ENCODE results near the gene PRF1.
"Not testable (repeated sequence)": the region's sequence is repeated elsewhere in the genome, so short reads cannot be mapped to it uniquely, and the experiment has no call there.

The PRF1 gene

DNA sequence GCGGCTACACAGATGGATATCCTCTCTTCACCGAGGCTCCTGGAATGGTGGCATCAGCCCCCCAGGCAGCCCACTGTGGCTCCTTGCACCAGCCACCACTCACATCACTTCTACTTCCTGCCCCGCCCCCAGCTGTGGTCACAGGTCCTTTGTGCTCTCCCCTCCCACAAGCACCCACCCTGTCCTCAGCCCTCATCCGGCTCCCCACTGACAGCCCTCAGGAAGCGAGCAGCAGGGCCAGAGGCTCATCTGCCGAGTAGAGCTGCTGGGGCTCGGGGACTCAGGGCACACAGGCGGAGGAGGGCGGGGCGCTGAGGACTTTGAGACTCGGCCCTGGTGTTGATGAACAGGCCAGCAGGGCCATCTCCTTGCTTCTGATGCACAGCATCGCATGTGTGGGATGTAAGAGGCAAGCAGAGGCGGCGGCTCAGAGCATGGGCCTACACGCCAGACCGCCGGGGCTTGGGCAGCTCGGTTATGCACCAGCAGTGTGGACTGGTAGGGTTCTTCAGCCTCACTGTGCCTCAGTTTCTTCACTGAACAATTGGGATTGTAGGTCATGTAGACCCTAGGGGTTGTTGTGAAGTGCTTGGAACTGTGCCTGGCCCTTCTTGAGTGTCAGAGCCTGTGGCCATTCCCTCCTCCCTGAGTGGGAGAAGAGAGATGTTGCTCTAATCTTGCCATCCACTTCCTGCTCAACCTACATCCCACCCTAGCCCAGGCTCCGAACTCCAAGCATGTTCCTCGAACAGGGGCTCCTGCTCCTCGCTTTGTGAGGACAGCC lies at the start of gene PRF1:
PRF1 (minus strand) TSS at position 77 of the 784 bp plus-strand sequence. CDS start 1,839 bp downstream, outside the sequence.
- no peak for DNase-seq (ENCODE audit: low spot score)

DNA sequence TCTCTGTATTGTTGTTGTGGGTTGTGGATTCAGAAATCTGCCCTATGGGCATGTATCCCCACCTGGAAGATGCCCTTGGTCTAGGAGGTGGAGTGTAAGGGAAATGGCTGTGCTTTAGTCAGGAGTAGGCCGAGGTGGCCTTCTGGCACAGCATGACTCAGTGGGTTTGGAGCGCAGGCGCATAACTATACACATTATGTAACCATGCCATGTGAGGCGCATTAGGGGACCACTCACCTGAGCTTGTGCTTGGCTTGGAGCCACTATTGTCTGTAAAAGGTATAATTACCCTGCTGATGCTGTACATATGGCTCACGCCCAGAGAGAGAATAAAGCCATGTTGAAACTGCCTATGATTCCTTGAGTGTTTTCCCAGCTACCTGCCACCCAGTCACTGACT lies 49.1 kb upstream of the PRF1 start:
- DNase-seq (ENCODE audit: low spot score), result no peak

DNA sequence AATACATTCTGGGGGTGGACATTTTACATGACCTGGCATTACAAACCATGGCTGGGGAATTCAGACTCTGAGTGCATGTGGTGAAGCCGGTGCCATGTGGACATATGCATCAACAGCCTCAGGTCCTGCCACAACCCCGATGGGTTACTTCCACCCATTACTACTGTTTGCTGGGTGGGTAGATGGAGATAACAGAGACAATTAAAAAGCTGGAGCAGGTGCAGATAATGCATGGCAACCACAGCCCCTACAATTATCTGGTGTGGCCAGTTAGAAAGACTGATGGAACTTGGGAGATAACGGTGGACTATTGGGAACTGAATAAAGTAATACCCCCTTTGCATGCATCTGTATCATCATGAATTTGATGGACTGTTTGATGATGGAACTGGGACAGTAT lies 48.2 kb upstream of the PRF1 start:
- DNase-seq (ENCODE audit: low spot score), result no peak

DNA sequence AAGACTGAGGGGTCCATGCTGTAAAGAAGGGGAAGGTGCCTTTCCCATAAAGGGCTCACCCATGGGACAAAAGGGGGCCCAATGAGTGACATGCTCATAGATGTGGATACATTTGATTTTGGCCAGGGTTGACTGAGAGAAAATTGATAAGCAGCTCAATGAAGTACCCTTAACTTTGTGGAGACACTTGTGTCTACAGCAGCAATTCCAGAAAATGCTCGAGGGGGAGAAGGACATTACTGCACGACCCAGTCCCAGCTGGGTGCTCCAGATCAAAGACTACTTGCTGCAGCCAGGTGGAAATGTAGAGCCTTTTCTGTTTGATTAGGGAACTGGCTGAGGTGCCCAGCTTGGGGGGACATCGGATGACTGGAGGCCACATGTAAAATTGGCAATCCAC lies 47.6 kb upstream of the PRF1 start:
- DNase-seq (ENCODE audit: low spot score), result no peak

DNA sequence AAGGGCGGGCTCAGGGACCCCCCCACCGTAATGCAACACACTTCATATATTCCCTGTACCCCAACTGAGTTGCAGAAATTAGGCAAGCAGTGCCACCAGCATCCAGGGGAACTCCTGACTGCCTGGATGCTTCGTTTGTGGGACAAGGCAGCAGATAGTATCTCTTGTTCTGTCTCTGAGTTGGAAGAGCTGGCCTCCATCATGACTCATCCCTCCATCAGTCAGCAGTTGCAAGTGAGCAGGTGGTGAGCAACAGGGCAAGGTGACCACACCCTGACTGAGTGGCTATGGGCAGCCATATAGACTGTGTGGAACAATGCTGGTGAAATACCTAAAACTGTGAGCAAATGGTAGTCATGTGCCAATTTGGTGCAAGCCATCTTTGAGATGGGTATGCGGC lies 47.0 kb upstream of the PRF1 start:
- DNase-seq (ENCODE audit: low spot score), result no peak

DNA sequence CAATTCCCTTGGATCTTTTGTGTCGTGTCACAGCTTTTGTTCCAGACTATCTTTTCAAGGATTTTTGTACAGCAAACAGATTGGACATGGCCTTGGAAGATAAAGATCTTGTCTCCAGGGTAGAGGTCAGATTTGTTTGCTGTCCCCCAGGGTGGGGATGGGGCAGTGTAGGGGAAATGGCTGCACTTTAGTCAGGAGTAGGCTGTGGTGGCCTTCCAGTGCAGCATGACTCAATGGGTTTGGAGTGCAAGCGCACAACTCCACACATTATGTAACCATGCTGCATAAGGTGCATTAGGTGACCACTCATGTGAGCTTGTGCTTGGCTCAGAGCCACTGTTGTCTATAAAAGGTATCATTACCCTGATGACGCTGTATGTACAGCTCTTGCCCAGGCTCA lies 45.9 kb upstream of the PRF1 start:
- no peak for DNase-seq (ENCODE audit: low spot score)

DNA sequence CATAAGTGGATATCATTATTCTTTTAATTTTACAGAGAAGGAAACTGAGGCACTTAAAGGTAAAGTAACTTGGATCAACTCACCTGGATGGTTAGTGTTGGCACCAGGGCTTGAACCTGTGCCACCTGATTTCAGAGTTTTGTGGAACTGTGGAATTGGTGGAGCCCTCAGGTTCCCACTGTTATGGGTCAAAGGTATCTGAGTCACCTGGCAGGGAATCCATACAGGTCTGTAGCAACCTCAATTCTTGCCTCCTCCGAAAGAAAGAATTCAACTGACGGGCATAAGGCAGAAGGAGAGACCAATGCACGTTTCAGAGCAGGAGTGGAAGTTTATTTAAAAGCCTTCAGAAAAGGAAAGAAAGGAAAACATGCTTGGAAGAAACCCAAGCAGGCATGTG lies 44.5 kb upstream of the PRF1 start:
- no peak for DNase-seq (ENCODE audit: low spot score)

DNA sequence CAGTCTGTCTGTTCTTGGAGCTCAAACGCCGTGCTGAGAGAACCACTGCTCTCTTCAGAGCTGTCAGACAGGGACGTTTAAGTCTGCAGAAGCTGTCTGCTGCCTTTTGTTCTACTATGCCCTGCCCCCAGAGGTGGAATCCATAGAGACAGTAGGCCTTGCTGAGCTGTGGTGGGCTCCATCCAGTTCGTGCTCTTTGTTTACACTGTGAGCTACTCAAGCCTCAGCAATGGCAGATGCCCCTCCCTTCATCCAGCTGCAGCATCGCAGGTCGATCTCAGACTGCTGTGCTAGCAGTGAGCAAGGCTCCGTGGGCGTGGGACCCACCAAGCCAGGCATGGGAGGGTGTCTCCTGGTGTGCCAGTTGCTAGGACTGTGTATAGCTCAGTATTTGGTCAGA lies 42.4 kb upstream of the PRF1 start:
- not testable (repeated sequence) for DNase-seq (ENCODE audit: low spot score)

DNA sequence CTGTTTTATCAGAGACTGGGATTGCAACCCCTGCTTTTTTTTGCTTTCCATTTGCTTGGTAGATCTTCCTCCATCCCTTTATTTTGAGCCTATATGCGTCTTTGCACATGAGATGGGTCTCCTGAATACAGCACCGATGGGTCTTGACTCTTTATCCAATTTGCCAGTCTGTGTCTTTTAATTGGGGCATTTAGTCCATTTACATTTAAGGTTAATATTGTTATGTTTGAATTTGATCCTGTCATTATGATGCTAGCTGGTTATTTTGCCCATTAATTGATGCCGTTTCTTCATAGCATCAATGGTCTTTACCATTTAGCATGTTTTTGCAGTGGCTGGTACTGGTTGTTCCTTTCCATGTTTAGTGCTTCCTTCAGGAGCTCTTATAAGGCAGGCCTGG lies 40.7 kb upstream of the PRF1 start:
- DNase-seq (ENCODE audit: low spot score), result not testable (repeated sequence)

DNA sequence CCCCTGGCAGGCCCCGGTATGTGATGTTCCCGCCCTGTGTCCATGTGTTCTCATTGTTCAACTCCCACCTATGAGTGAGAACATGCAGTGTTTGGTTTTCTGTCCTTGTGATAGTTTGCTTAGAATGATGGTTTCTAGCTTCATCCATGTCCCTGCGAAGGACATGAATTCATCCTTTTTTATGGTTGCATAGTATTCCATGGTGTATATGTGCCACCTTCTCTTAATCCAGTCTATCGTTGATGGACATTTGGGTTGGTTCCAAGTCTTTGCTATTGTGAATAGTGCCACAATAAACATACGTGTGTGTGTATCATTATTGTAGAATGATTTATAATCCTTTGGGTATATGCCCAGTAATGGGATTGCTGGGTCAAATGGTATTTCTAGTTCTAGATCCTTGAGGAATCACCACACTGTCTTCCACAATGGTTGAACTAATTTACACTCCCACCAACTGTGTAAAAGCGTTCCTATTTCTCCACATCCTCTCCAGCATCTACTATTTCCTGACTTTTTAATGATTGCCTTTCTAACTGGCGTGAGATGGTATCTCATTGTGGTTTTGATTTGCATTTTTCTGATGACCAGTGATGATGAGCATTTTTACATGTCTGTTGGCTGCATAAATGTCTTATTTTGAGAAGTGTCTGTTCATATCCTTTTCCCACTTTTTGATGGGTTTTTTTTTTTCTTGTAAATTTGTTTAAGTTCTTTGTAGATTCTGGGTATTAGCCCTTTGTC lies 37.3 kb upstream of the PRF1 start:
- not testable (repeated sequence) for DNase-seq (ENCODE audit: low spot score)

DNA sequence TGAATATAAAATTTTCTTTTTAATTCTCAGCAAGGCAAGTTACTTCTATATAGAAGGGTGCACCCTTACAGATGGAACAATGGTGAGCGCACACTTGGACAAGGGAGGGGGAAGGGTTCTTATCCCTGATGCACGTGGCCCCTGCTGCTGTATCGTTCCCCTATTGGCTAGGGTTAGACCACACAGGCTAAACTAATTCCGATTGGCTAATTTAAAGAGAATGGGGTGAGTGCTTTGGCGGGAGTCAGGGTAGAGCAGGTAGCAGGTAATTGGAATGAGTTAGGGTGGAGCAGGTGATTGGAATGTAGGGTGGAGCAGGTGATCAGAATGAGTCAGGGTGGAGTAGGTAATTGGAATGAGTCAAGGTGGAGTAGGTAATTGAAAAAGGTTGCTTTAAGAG lies 32.0 kb upstream of the PRF1 start:
- DNase-seq (ENCODE audit: low spot score), result not testable (repeated sequence)

DNA sequence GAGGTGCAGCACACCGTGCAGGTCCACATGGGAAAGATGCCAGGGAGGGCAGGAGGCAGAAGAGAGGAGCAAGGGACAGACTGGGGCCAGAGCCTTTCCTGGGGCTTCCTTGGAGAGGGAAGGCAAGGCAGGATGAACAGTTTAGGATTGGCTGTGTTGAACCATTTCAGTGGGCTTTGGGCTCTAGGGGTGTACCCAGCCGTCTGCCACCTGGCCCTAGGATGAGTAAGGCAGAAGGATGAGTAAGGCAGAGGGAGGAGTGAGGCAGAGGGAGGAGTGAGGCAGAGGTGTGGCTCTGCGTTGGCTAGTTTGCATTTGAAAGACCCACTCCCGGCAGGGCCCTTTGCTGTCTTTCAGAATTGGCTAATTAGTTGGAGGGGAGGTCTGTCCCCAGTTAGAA lies 31.5 kb upstream of the PRF1 start:
- no peak for DNase-seq (ENCODE audit: low spot score)

DNA sequence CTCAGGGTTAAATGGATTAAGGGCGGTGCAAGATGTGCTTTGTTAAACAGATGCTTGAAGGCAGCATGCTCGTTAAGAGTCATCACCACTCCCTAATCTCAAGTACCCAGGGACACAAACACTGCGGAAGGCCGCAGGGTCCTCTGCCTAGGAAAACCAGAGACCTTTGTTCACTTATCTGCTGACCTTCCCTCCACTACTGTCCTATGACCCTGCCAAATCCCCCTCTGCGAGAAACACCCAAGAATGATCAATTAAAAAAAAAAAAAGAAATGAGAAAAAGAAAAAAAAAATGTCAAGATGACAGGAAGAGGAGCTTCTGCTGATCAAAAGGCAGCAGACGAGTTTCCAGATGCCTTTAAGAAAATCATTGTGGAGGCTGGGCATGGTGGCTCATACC lies 29.2 kb upstream of the PRF1 start:
- not testable (repeated sequence) for DNase-seq (ENCODE audit: low spot score)

DNA sequence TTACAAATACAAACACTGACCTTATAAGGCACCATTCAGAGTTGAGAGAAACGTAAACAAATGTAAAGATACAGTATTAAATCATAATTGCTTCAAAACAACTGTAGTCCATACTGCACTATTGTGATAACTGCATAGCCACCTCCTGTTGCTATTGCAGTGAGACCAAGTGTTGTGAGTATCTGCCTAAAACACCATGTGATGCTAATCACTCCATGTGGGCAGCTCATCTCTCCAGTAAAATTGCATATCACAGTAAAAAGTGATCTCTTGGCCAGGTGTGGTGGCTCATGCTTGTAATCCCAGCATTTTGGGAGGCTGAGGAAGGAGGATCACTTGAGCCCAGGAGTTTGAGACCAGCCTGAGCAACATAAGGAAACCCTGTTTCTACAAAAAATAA lies 26.8 kb upstream of the PRF1 start:
- DNase-seq (ENCODE audit: low spot score), result no peak

DNA sequence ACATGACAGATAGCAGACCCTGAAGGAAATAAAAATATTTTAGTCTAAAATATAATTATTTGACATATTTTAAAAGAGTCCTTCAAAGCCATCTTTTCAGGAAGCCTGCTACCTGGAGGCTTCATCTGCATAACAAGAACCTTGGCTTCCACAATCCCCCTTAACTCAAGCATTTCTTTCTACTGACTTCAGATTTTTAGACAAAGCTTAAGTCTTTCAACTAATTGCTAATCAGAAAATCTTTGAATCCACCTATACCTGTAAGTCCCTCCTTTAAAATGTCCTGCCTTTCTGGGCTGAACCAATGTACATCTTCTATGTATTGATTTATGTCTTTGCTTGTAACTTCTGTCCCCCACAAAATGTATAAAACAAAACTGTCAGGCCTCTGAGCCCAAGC lies 23.5 kb upstream of the PRF1 start:
- no peak for DNase-seq (ENCODE audit: low spot score)

DNA sequence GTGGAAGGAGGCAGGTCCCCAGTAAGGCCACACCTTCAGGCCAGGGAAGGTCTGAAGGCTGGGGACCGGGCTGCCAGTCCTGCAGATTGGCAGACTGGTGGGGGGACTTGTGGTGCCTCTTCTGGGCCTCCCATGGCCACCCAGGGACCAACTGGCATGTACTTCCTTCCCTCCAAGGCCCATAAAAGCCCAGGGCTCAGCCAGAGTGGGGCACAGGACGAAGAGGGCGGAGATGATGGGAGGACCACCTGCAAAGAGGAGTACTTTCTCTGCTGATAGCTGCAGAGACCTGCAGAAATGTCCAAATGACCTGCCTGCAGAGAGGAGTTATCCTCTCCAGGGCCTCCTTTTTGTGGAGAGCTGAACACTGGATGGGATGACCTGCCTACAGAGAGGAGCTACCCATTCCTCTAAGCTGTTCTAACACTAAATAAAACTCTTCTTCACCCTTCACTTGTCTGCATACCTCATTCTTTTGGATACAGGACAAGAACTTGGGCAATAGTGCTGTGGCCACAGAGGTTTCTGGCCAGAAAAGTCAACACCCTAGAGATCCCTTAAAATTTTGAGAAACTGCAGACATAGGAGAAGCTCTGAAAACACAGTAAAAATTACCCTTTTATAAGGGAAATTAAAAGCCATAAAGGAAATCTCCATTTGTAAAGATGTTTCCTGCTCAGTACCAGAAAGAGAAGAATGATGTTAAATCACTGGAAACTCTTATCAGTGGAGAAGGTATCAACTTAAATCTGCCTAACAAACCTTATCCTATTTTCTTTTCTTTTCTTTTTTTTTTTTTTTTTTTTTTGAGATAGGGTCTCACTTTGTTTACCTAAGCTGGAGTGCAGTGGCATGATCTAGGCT lies 20.7 kb upstream of the PRF1 start:
- DNase-seq (ENCODE audit: low spot score), result no peak

DNA sequence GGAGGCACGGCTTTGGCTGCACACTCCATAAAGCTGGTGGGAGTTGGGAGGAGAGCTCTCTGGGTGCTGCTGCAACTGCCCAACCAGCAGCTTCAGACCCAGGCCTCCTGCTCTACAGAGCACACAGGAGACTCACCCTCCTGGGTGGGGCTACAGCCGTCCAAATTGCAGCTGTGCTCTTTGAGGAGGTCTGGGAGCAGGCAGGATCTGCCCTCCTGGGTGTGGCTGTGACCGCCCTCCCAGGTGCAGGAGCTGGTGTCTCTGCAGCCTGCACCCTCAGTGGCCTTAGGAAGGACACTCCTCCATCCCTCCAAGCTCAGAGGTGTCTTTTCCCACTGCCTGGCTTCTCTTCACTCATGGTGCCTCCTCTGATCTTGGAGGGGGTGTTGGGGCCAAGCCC lies 20.0 kb upstream of the PRF1 start:
- no peak for DNase-seq (ENCODE audit: low spot score)

DNA sequence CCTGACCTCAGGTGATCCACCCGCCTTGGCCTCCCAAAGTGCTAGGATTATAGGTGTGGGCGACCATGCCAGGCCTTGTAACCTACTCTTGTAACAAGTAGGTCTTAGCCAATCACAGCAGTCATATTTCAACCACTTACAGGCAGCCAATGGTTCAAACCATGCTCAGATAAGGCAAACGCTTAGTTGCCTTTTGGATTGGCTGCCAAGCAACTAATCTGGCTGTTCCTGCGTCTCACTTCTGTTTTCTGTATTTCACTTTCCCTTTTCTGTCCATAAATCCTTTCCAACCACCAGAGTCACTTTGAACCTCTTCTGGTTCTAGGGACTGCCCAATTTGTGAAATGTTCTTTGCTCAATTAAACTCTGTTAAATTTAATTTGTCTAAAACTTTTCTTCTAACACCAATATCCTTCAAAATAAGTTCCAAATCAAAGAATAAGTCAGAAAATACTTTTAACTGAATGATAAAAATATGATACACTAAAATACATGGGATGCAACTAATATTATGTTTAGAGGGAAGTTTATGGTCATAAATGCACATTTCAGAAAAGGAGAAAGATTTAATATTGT lies 19.1 kb upstream of the PRF1 start:
- DNase-seq (ENCODE audit: low spot score), result no peak

DNA sequence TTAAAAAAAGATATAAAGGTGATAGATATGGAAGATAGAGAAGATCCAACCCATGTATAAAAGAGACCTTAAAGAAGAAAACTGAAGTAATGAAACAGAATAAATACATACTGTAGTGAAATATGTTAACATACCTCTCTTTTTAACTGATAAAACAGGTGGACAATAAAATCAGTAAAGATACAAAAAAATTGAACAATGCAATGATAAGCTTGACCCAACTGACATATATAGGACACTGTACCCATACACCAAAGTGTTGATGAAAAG lies 17.4 kb upstream of the PRF1 start:
- DNase-seq (ENCODE audit: low spot score), result no peak

DNA sequence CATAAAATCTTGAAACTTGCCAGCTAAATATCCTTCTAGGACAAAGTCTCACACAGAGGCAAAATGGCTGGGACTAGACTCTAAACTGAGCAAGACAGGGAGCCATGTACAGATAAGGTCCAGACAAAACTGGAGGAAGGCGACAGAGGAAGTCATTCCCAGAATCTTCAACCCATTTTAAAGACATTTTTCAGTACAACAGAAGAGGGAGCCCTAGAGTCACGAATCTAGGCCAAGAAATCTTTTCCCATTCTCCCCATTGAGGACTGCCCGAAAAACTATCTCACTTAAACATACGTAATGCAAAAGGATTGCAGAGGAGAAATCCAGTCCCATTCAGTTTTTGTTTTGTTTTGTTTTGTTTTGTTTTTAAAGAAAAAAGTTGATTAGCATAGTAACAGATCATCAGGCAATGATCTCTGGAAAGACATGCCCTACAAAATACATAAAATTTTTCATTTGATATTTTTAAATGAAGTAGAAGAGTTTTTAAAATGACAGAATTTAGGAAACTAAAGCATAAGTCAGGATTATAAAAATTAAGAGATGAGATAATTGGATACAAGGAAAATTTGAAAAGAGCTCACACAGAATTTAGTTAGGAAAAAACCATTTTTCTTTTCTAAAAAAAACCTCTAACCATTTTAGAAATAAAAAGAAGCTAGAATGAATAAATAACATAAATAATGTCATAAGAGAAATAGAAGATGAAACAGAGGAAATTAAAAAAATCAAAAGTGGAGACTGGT lies 16.9 kb upstream of the PRF1 start:
- DNase-seq (ENCODE audit: low spot score), result no peak

DNA sequence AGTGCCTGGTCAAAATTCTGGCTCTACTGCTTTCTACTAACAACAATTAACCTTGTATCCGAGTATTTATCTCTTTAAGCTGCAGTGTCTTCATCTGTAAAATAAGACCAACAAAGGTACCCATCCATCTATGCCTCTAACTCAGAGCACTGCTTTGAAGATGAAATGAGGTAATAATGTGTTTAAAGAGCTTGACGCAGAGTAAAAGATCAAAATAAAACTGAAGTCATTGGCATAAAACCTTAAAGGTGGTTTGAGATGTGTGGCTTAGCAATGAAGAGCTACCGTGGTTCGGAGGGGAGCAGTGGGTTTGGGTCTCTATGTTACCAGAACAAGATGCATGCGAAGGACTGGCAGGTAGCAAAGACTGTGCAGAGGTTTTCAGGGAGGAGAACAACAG lies 16.1 kb upstream of the PRF1 start:
- DNase-seq (ENCODE audit: low spot score), result no peak

Measured in D341Med (cell line).